Chondrocyte (in vitro differentiated cells): ENCODE results near the gene GFPT2. TPM values are rescaled to one million over a fixed set of nuclear protein-coding genes. Genes with fewer than 3 reads are reported as not detected.

ENCODE experiments used
- DNase-seq: peaks from one replicate; pipeline ENCODE4 v3.0.0; 2021; ENCODE audit warnings: mixed read lengths, low spot score
- H3K27ac Mint-ChIP-seq: one replicate; pipeline ENCODE4 v1.8.0; 2021; ENCODE audit warnings: mild to moderate bottlenecking, moderate library complexity, mixed read lengths; ENCODE audit not compliant: unreplicated experiment
- H3K27me3 Mint-ChIP-seq: 2 replicates; pipeline ENCODE4 v1.8.0; 2021; ENCODE audit warnings: low read depth, mixed read lengths
- H3K36me3 Mint-ChIP-seq: 2 replicates; pipeline ENCODE4 v1.8.0; 2021; ENCODE audit warnings: low read depth, mixed read lengths
- H3K4me1 Mint-ChIP-seq: 2 replicates; pipeline ENCODE4 v1.8.0; 2021; ENCODE audit warnings: low read depth, mild to moderate bottlenecking, mixed read lengths
- H3K4me3 Mint-ChIP-seq: one replicate; pipeline ENCODE4 v1.8.0; 2021; ENCODE audit warnings: mild to moderate bottlenecking, moderate library complexity, mixed read lengths; ENCODE audit not compliant: unreplicated experiment
- H3K9me3 Mint-ChIP-seq: 2 replicates; pipeline ENCODE4 v1.8.0; 2021; ENCODE audit warnings: low read depth, mixed read lengths
- CTCF ChIP-seq: fragments of 200-600 bp; sonication (generic); IDR thresholded peaks from 2 replicates; pipeline ENCODE4 v1.5.0; 2021; ENCODE audit warnings: antibody characterized with exemption, mild to moderate bottlenecking, moderate library complexity
- total RNA-seq: library from RNA; stranded (reverse); gene quantifications from 3 replicates; pipeline ENCODE4 v1.2.1, GENCODE V29; 2021

GFPT2 gene
- total RNA-seq, 1 donor from 2014 or later: 16.8 TPM

DNA sequence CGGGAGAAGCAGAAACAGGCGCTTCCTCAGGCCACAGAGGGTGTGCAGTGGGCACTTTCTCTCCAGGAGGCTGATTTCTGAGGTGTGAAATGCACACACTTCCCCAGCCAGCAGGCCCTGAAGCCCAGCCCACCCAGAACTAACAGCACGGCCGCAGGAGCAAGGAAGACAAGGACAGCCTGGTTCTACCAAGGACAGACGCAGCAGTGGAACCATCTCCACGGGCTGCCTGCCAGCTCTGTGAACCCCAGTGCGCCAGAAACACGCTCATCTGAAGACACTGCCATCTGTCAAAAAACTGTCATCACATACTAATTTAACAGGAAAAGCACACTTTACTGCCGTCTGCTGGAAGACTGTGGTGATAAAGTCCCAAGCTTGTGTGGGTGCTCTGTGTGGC is 102.0 kb downstream of the GFPT2 start:
- Mint-ChIP-seq H3K4me3 (no peak overlapping the region), H3K4me1 (no peaks in the 10 kb centered on the region), H3K27me3 (no peaks in the 10 kb centered on the region), H3K27ac (no peak overlapping the region), H3K36me3 (peaks cover 79% of the 10 kb centered on the region), H3K9me3 (peaks cover 46% of the 10 kb centered on the region)
- DNase-seq: no peak
- no peak for TF ChIP-seq CTCF

Other genes starting within 250 kb of the GFPT2 start
- not detected in 3 replicates for gene RASGEF1C, start 144.1 kb downstream of the GFPT2 start, total RNA-seq
- gene MAPK9, start 61.3 kb downstream of the GFPT2 start, total RNA-seq: 31.1 to 34.8 TPM (median 34.6 TPM) in 3 replicates
- 20.4 to 24.7 TPM (median 22.5 TPM) in 3 replicates for gene CNOT6, start 141.0 kb upstream of the GFPT2 start, total RNA-seq
- gene SCGB3A1, start 238.2 kb upstream of the GFPT2 start, total RNA-seq: 0.47 to 0.77 TPM in 2 of 3 replicates, not detected in the other